Measurements from ENCODE around the gene THYN1.

The THYN1 gene

DNA sequence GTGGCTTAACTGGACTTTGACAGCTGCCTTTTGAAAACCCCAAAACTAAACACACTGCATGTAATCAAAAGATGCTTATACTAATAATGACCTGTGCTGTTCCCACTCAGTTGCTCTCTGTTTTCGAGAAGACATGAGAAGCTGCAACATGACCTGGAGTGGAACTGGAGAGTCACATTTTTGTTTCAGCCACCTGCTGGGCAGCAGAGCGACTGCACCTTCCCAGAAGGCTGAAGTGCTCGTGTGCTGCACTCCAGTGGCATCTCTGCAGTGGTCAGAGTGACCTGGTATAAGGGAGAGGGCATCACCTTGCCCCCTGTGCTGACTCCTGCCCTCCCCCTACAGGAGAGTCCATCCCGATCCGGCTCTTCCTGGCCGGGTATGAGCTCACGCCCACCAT, 8.6 kb downstream of the THYN1 start:
- no peak for TF ChIP-seq TOX (CRISPR knock-in tag; IDR thresholded peaks at IDR 0.05; ENCODE audit: borderline replicate concordance)
- no peak for TF ChIP-seq RARB (CRISPR knock-in tag; IDR thresholded peaks at IDR 0.05)
- TF ChIP-seq, protein P1, sequence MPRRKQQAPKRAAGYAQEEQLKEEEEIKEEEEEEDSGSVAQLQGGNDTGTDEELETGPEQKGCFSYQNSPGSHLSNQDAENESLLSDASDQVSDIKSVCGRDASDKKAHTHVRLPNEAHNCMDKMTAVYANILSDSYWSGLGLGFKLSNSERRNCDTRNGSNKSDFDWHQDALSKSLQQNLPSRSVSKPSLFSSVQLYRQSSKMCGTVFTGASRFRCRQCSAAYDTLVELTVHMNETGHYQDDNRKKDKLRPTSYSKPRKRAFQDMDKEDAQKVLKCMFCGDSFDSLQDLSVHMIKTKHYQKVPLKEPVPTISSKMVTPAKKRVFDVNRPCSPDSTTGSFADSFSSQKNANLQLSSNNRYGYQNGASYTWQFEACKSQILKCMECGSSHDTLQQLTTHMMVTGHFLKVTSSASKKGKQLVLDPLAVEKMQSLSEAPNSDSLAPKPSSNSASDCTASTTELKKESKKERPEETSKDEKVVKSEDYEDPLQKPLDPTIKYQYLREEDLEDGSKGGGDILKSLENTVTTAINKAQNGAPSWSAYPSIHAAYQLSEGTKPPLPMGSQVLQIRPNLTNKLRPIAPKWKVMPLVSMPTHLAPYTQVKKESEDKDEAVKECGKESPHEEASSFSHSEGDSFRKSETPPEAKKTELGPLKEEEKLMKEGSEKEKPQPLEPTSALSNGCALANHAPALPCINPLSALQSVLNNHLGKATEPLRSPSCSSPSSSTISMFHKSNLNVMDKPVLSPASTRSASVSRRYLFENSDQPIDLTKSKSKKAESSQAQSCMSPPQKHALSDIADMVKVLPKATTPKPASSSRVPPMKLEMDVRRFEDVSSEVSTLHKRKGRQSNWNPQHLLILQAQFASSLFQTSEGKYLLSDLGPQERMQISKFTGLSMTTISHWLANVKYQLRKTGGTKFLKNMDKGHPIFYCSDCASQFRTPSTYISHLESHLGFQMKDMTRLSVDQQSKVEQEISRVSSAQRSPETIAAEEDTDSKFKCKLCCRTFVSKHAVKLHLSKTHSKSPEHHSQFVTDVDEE (CRISPR knock-in tag; IDR thresholded peaks at IDR 0.05) = no peak
- TF ChIP-seq, protein P2, sequence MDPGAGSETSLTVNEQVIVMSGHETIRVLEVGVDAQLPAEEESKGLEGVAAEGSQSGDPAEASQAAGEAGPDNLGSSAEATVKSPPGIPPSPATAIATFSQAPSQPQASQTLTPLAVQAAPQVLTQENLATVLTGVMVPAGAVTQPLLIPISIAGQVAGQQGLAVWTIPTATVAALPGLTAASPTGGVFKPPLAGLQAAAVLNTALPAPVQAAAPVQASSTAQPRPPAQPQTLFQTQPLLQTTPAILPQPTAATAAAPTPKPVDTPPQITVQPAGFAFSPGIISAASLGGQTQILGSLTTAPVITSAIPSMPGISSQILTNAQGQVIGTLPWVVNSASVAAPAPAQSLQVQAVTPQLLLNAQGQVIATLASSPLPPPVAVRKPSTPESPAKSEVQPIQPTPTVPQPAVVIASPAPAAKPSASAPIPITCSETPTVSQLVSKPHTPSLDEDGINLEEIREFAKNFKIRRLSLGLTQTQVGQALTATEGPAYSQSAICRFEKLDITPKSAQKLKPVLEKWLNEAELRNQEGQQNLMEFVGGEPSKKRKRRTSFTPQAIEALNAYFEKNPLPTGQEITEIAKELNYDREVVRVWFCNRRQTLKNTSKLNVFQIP (CRISPR knock-in tag; IDR thresholded peaks at IDR 0.05; ENCODE audit: borderline replicate concordance, low read depth) = no peak
- no peak for TF ChIP-seq PPARA (CRISPR knock-in tag; IDR thresholded peaks at IDR 0.05; ENCODE audit: borderline replicate concordance)
- TF ChIP-seq GLIS3 (CRISPR knock-in tag; IDR thresholded peaks at IDR 0.05) = no peak
- no peak for TF ChIP-seq ESRRG (CRISPR knock-in tag; IDR thresholded peaks at IDR 0.05)
- no peak for TF ChIP-seq ZNF8 (CRISPR knock-in tag; IDR thresholded peaks at IDR 0.05)
- TF ChIP-seq ZFP30 (CRISPR knock-in tag; IDR thresholded peaks at IDR 0.05) = no peak
- no peak for TF ChIP-seq BACH2 (CRISPR knock-in tag; IDR thresholded peaks at IDR 0.05; ENCODE audit: borderline replicate concordance)
- TF ChIP-seq ZC3H10 (CRISPR knock-in tag; IDR thresholded peaks at IDR 0.05) = no peak
- TF ChIP-seq, protein P3, sequence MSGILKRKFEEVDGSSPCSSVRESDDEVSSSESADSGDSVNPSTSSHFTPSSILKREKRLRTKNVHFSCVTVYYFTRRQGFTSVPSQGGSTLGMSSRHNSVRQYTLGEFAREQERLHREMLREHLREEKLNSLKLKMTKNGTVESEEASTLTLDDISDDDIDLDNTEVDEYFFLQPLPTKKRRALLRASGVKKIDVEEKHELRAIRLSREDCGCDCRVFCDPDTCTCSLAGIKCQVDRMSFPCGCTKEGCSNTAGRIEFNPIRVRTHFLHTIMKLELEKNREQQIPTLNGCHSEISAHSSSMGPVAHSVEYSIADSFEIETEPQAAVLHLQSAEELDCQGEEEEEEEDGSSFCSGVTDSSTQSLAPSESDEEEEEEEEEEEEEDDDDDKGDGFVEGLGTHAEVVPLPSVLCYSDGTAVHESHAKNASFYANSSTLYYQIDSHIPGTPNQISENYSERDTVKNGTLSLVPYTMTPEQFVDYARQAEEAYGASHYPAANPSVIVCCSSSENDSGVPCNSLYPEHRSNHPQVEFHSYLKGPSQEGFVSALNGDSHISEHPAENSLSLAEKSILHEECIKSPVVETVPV (CRISPR knock-in tag; IDR thresholded peaks at IDR 0.05) = no peak
- TF ChIP-seq, protein P4, sequence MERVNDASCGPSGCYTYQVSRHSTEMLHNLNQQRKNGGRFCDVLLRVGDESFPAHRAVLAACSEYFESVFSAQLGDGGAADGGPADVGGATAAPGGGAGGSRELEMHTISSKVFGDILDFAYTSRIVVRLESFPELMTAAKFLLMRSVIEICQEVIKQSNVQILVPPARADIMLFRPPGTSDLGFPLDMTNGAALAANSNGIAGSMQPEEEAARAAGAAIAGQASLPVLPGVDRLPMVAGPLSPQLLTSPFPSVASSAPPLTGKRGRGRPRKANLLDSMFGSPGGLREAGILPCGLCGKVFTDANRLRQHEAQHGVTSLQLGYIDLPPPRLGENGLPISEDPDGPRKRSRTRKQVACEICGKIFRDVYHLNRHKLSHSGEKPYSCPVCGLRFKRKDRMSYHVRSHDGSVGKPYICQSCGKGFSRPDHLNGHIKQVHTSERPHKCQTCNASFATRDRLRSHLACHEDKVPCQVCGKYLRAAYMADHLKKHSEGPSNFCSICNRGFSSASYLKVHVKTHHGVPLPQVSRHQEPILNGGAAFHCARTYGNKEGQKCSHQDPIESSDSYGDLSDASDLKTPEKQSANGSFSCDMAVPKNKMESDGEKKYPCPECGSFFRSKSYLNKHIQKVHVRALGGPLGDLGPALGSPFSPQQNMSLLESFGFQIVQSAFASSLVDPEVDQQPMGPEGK (CRISPR knock-in tag; IDR thresholded peaks at IDR 0.05; ENCODE audit: borderline replicate concordance) = no peak

DNA sequence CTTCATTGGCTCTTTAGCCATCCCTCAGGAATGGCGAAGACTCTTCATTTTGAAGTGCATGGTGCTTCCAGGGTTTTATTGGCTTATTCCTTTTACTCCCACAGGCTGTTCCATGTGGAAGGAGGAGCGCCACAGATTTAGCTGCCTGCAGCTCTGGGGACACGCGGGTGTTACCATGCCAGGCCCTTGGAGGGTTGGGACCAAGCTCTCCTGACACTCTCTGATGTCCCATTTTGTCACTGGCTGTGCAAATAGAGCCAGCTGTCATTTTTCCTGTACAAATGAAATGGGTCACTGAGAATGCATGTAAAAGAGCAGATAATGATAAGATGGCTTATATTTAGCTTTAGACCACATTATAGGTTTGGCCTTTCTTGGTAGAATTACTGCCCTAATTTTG, 9.2 kb downstream of the THYN1 start:
- TF ChIP-seq ZFP3 (CRISPR knock-in tag; IDR thresholded peaks at IDR 0.05) (no peak), ZC3H10 (CRISPR knock-in tag; IDR thresholded peaks at IDR 0.05) (no peak), SNAI2 (CRISPR knock-in tag; IDR thresholded peaks at IDR 0.05) (no peak), OSR1 (CRISPR knock-in tag; IDR thresholded peaks at IDR 0.05) (no peak), ZNF70 (CRISPR knock-in tag; IDR thresholded peaks at IDR 0.05) (no peak), GLIS3 (CRISPR knock-in tag; IDR thresholded peaks at IDR 0.05) (no peak), ZNF8 (CRISPR knock-in tag; IDR thresholded peaks at IDR 0.05) (no peak), RARB (CRISPR knock-in tag; IDR thresholded peaks at IDR 0.05) (no peak), ZFP30 (CRISPR knock-in tag; IDR thresholded peaks at IDR 0.05) (no peak), TOX (CRISPR knock-in tag; IDR thresholded peaks at IDR 0.05; ENCODE audit: borderline replicate concordance) (no peak), ISL1 (CRISPR knock-in tag; IDR thresholded peaks at IDR 0.05) (no peak), PPARA (CRISPR knock-in tag; IDR thresholded peaks at IDR 0.05; ENCODE audit: borderline replicate concordance) (no peak), BACH2 (CRISPR knock-in tag; IDR thresholded peaks at IDR 0.05; ENCODE audit: borderline replicate concordance) (no peak)
- TF ChIP-seq, protein P2 (CRISPR knock-in tag; IDR thresholded peaks at IDR 0.05; ENCODE audit: borderline replicate concordance, low read depth) = no peak
- TF ChIP-seq, protein P5, sequence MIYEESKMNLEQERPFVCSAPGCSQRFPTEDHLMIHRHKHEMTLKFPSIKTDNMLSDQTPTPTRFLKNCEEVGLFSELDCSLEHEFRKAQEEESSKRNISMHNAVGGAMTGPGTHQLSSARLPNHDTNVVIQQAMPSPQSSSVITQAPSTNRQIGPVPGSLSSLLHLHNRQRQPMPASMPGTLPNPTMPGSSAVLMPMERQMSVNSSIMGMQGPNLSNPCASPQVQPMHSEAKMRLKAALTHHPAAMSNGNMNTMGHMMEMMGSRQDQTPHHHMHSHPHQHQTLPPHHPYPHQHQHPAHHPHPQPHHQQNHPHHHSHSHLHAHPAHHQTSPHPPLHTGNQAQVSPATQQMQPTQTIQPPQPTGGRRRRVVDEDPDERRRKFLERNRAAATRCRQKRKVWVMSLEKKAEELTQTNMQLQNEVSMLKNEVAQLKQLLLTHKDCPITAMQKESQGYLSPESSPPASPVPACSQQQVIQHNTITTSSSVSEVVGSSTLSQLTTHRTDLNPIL (CRISPR knock-in tag; IDR thresholded peaks at IDR 0.05; ENCODE audit: low read depth) = no peak
- TF ChIP-seq, protein P1 (CRISPR knock-in tag; IDR thresholded peaks at IDR 0.05) = no peak
- TF ChIP-seq, protein P4 (CRISPR knock-in tag; IDR thresholded peaks at IDR 0.05; ENCODE audit: borderline replicate concordance) = no peak

More for the DNA sequence above, 8.6 kb downstream of the THYN1 start:
- peak; percentile 88 for ATAC-seq

More for the DNA sequence above, 9.2 kb downstream of the THYN1 start:
- no peak for ATAC-seq

Data from SK-N-SH treated with all-trans-retinoic acid at 6 μM for 48 hours (cell line).